Islet of Langerhans (tissue), 1 donor: ENCODE data around the gene EED.
"Not testable (repeated sequence)": the region's sequence is repeated elsewhere in the genome, so short reads cannot be mapped to it uniquely, and the experiment has no call there.

Experiments
- FAIRE-seq: peaks from one replicate; lab custom pipeline; 2011; peaks lifted over from hg19 to GRCh38; lab: Jason Lieb, UNC

Gene EED

DNA sequence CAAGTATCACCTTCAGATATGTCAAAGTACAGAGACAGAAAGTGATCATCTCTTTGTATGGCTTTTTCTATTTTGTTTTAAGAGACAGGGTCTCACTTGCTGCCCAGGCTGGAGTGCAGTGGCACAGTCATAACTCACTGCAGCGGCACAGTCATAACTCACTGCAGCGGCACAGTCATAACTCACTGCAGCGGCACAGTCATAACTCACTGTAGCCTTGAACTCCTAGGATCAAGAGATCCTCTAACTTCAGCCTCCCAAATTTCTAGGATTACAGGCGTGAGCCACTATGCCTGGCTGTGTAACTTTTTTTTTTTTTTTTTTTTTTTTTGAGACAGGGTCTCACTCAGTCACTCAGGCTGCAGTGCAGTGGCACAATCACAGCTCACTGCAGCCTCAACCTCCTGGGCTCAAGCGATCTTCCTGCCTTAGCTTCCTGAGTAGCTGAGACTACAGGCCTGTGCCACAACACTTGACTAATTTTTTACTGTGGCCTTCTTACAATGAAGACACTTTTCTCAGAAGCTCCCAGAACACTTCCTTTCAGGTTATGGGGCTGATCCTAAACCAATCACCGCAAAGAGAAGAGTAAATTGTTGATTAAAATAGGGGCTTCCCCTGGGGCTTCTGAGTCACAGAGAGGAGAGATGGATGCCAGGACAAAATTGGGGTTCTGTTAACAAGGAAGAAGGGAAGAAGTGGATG, 48.5 kb downstream of the EED start:
- FAIRE-seq: no peak

GRCh38 chr11:86294026-86294425, 49.5 kb downstream of the EED start:
- FAIRE-seq: no peak

- no peak for FAIRE-seq
Measured at GRCh38 chr11:86301742-86302091, 57.2 kb downstream of the EED start.

DNA sequence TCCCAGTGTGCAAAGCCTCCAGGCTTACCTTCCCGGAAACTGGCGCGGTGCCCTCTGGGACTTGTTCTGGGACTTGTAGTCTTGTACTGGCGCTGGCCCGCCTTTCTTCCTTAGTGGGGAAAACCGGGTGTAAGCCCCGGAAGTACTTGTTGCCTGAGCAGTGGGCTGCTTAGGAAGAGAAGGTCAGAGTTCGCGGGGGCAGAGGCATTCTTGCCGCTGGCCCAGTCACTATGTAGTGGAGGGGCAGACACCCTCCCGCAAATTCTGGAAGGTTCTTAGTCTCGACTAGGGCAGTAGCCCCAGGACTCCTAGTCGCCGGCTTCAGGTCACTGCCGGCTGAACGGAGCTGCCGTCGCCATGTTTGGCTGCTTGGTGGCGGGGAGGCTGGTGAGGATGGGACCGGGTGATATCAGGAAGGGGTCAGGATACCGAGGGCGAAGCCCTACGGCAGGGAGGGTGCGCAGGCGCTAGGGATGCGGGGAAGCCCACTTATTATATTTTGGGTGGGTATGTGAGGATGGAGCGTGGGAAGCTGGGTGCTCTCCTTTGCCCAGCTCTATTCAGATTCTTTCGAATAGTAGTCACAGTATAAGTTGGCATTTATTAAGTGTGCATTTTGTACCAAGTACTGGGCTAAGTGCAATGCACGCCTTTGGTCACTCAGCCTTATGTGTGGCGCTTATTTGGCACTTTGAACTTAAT, 57.7 kb downstream of the EED start, which contains the start of gene HIKESHI:
HIKESHI (plus strand) TSS at position 149 of the 702 bp plus-strand sequence; CDS start at position 358, 209 bp downstream.
- peak; percentile 85 for FAIRE-seq

DNA sequence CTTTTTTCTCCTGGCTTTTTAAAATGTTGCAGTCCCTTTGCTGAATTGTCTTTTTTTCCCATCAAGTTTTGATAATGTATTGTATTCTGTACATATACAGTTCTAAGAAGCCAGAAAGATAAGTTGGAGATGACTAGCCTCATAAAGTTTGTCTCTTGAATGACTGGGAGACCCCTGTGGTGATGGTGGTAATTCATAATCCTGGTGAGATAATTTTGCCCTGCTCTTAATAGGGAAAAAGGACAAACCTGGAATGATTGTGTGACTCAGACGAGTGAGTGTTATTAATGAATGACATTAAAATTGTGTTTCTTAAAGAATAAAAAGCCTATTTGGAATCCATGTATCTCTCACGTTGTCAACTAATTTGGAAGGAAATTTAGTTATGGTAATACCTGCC, 58.7 kb downstream of the EED start:
- FAIRE-seq: no peak

GRCh38 chr11:86308710-86309109, 64.2 kb downstream of the EED start:
- not testable (repeated sequence) for FAIRE-seq

GRCh38 chr11:86313793-86314192, 69.2 kb downstream of the EED start:
- FAIRE-seq: no peak

DNA sequence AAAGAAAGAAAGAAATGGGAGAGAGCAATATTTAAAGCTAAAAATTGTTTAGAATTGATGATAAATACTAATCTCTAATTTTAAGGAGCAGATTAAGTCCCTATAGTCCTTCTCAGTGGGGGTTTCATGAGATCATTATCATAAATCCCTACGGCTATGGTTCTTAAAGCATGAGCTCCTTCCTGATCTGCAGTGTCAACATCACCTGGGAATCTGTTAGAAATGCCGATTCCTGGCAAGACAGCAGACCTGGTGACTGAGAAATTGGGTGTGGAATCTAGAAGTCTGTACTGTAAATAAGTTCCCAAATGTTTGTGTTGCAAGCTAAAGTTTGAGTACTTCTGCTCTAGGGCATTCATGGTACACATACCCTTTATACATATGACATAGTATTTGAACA, 70.1 kb downstream of the EED start:
- no peak for FAIRE-seq
